ENCODE results near the gene HEXIM2.

GRCh38 chr17:45136846-45137560 lies 24.7 kb upstream of the HEXIM2 start:
- TF ChIP-seq POLR2AphosphoS5 (IDR thresholded peaks at IDR 0.05) = no peak
- TF ChIP-seq POLR2A (IDR thresholded peaks at IDR 0.05) = no peak
- no peak for TF ChIP-seq CTCF (IDR thresholded peaks at IDR 0.05)
